WTC11 (cell line): ENCODE results near the gene DTD1.

ENCODE experiments used
- ESRRA ChIP-seq: sonication (generic); formaldehyde crosslinking; IDR thresholded peaks from 2 replicates; pipeline ENCODE4 v1.8.1; 2022; ENCODE audit warnings: mild to moderate bottlenecking, missing genetic modification reagents, borderline replicate concordance
- PRRX2 ChIP-seq: fragments of 250-450 bp; sonication (Bioruptor Pico); IDR thresholded peaks from 2 replicates; pipeline ENCODE4 v1.8.0; 2021; ENCODE audit warnings: mild to moderate bottlenecking
- SP1 ChIP-seq: sonication (generic); formaldehyde crosslinking; conservative IDR thresholded peaks from 2 replicates; pipeline ENCODE4 v1.8.1; 2022; ENCODE audit warnings: missing genetic modification reagents
- TF ChIP-seq, protein P1 (sequence below): fragments of 200-600 bp; IDR thresholded peaks from 2 replicates; pipeline ENCODE4 v1.8.0; 2022; ENCODE audit warnings: antibody characterized with exemption
- TF ChIP-seq, protein P2 (sequence below): sonication (generic); formaldehyde crosslinking; conservative IDR thresholded peaks from 2 replicates; pipeline ENCODE4 v1.8.1; 2022; ENCODE audit warnings: mild to moderate bottlenecking, missing genetic modification reagents

DNA sequence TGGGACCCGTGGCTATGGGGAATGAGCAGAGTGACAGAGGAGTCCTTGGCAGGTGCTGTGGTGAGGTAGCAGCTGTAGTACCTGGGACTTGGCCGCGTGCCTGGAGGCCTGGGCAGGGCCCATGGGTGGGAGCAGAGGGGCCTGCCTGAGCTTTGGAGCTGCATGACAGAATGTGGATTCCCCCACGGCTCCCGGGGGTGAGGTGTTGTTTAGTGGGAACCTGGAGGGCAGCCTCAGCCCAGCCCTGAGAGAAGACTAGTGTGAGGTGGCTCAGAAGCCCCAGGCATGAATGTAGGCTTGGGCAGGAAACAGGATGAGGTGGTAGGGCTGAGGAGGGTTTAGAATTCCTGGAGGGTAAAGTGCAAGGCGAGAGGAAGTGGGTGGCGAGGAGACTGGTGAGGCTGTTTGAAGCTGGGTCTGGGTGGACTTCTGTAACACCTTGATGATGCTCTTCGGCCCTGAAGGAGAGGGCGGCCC, 139.2 kb downstream of the DTD1 start:
- TF ChIP-seq, protein P1, sequence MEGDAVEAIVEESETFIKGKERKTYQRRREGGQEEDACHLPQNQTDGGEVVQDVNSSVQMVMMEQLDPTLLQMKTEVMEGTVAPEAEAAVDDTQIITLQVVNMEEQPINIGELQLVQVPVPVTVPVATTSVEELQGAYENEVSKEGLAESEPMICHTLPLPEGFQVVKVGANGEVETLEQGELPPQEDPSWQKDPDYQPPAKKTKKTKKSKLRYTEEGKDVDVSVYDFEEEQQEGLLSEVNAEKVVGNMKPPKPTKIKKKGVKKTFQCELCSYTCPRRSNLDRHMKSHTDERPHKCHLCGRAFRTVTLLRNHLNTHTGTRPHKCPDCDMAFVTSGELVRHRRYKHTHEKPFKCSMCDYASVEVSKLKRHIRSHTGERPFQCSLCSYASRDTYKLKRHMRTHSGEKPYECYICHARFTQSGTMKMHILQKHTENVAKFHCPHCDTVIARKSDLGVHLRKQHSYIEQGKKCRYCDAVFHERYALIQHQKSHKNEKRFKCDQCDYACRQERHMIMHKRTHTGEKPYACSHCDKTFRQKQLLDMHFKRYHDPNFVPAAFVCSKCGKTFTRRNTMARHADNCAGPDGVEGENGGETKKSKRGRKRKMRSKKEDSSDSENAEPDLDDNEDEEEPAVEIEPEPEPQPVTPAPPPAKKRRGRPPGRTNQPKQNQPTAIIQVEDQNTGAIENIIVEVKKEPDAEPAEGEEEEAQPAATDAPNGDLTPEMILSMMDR, result no peak
- TF ChIP-seq ESRRA (CRISPR knock-in tag) (no peak), SP1 (CRISPR knock-in tag) (no peak), PRRX2 (no peak)
- TF ChIP-seq, protein P2, sequence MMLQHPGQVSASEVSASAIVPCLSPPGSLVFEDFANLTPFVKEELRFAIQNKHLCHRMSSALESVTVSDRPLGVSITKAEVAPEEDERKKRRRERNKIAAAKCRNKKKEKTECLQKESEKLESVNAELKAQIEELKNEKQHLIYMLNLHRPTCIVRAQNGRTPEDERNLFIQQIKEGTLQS, result no peak
